AG04449 (cell line): ENCODE results near the gene STRN3.

ENCODE experiments used
- CTCF ChIA-PET: fragments of 350-600 bp; formaldehyde crosslinking; extraction: SDS; loops from one replicate; lab custom pipeline; 2021; ENCODE audit warnings: antibody characterized with exemption; lab: Yijun Ruan, JAX
- POLR2A ChIA-PET: fragments of 400-600, 350-600 bp; formaldehyde crosslinking; extraction: SDS; loops from one replicate; lab custom pipeline; 2020; ENCODE audit warnings: antibody characterized with exemption, inconsistent platforms; lab: Yijun Ruan, JAX
- DNase-seq: peaks from one replicate; pipeline ENCODE4 v3.0.0-alpha.2; 2010; ENCODE audit warnings: low read depth, low spot score
- H3K4me3 ChIP-seq: 2 replicates; pipeline ENCODE4 v1.5.1; 2011; ENCODE audit warnings: low read depth, mild to moderate bottlenecking, control low read depth, low read length
- TF ChIP-seq, protein P1 (sequence below): IDR thresholded peaks from one replicate; pipeline ENCODE4 v1.5.1; 2011; ENCODE audit warnings: mild to moderate bottlenecking, moderate library complexity, low read length, control low read depth, inconsistent platforms; ENCODE audit not compliant: insufficient read depth; ENCODE audit errors: missing control alignments

STRN3 gene

GRCh38 chr14:30998100-30998706 is 28.0 kb downstream of the STRN3 start:
- no peak for DNase-seq

DNA sequence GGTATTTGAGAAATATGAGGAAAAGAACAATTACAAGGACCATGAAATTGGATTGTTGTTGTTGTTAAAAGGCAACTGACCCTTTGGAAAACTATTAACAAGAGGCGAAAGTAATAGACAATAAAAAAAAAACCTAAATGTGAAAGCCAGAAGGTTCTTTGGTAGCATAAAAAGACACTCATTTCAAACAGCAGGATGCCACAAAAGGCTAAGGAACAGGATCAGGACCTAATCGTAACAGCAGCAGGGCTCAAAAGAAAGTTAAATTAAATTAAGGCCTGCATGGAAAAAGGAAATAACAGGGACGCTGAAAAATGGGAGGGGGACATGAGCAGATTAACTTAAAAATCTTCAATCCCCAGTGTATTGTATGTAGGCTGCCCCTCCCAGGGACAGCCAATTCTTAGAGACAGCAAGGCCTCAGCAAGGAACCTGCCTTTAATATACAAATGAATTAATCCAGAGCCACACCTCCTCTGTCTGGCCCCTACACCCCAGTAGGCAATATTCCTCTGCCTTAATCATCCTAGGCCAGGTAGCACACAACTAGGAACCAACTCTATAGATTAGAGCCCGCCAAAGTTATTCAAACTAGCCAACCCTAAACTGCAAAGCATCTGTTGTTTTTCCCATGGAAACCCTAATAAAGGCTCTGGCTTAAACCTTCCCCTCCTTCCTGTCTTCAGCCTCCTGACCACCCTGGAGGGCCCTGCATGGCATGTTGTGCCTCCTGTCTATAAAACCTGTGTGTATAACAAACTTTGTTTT is 29.1 kb downstream of the STRN3 start:
- ChIA-PET POLR2A (interaction anchor here (0.9 kb wide), 1 partner anchor 30 kb away, joined by 3 read pairs; no protein-coding TSS in a partner anchor), CTCF (interaction anchor here (1.0 to 1.6 kb wide), 3 partner anchors 17 to 85 kb away, joined by 3 to 4 read pairs (median 3); no protein-coding TSS in a partner anchor)
- TF ChIP-seq, protein P1, sequence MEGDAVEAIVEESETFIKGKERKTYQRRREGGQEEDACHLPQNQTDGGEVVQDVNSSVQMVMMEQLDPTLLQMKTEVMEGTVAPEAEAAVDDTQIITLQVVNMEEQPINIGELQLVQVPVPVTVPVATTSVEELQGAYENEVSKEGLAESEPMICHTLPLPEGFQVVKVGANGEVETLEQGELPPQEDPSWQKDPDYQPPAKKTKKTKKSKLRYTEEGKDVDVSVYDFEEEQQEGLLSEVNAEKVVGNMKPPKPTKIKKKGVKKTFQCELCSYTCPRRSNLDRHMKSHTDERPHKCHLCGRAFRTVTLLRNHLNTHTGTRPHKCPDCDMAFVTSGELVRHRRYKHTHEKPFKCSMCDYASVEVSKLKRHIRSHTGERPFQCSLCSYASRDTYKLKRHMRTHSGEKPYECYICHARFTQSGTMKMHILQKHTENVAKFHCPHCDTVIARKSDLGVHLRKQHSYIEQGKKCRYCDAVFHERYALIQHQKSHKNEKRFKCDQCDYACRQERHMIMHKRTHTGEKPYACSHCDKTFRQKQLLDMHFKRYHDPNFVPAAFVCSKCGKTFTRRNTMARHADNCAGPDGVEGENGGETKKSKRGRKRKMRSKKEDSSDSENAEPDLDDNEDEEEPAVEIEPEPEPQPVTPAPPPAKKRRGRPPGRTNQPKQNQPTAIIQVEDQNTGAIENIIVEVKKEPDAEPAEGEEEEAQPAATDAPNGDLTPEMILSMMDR, result no peak
- DNase-seq, result no peak
- no peak overlapping the region for H3K4me3 ChIP-seq

More at GRCh38 chr14:30998100-30998706, 28.0 kb downstream of the STRN3 start:
- TF ChIP-seq, protein P1, result no peak
- no peak overlapping the region for H3K4me3 ChIP-seq
- POLR2A ChIA-PET, result no interaction called here
- CTCF ChIA-PET, result interaction anchor here (0.9 to 1.6 kb wide), 5 partner anchors 10 to 84 kb away, joined by 3 read pairs; no protein-coding TSS in a partner anchor

- ChIA-PET POLR2A (interaction anchor here (0.9 kb wide), 1 partner anchor 31 kb away, joined by 3 read pairs; no protein-coding TSS in a partner anchor), CTCF (interaction anchor here (1.1 to 1.6 kb wide), 4 partner anchors 11 to 87 kb away, joined by 3 to 4 read pairs (median 3); no protein-coding TSS in a partner anchor)
- H3K4me3 ChIP-seq, result no peak overlapping the region
Observed at GRCh38 chr14:30995689-30996088, 30.5 kb downstream of the STRN3 start.

GRCh38 chr14:30994681-30995620 is 31.2 kb downstream of the STRN3 start:
- ChIA-PET CTCF (interaction anchor here (1.1 to 1.6 kb wide), 3 partner anchors 11 to 87 kb away, joined by 3 read pairs; no protein-coding TSS in a partner anchor), POLR2A (no interaction called here)
- no peak overlapping the region for H3K4me3 ChIP-seq
- DNase-seq, result no peak
- TF ChIP-seq, protein P1, result no peak

More at GRCh38 chr14:30995689-30996088, 30.5 kb downstream of the STRN3 start:
- no peak for DNase-seq
- TF ChIP-seq, protein P1, result no peak

GRCh38 chr14:30993071-30993470 is 33.1 kb downstream of the STRN3 start:
- no peak for DNase-seq
- TF ChIP-seq, protein P1, result no peak
- no peak overlapping the region for H3K4me3 ChIP-seq
- POLR2A ChIA-PET, result no interaction called here
- CTCF ChIA-PET, result interaction anchor here (1.0 to 1.7 kb wide), 2 partner anchors 13 to 89 kb away, joined by 3 to 5 read pairs; no protein-coding TSS in a partner anchor
